ENCODE data around the gene ATP1A3. TPM values are rescaled to one million over a fixed set of nuclear protein-coding genes. Genes with fewer than 3 reads are reported as not detected.

Gene ATP1A3
- total RNA-seq, 1 experiment from 2014 or later = 8.5 TPM

- CTCF ChIA-PET = interaction anchor here (0.9 kb wide), 1 partner anchor 12 kb away, joined by 3 read pairs; no protein-coding TSS in a partner anchor
- DNase-seq (ENCODE audit: low spot score) = peak; percentile 30
- Histone ChIP-seq H3K36me3 (ENCODE audit: insufficient read depth, low read length, poor library complexity, severe bottlenecking) (no peaks in the 10 kb centered on the region), H3K4me3 (ENCODE audit: low read depth, low read length, poor library complexity, severe bottlenecking) (no peak overlapping the region), H3K9me3 (ENCODE audit: low read depth, low read length, poor library complexity, severe bottlenecking) (no peaks in the 10 kb centered on the region), H3K27me3 (replicated peaks; ENCODE audit: insufficient read depth, low read depth, low read length, poor library complexity) (no peaks in the 10 kb centered on the region), H3K27ac (ENCODE audit: low read depth, low read length, poor library complexity, severe bottlenecking) (no peak overlapping the region), H3K4me1 (ENCODE audit: insufficient read depth, low read length, poor library complexity, severe bottlenecking) (no peaks in the 10 kb centered on the region)
- POLR2A ChIA-PET (ENCODE audit: low non-redundant PET) = interaction anchor here (0.6 kb wide), 1 partner anchor 160 kb away, joined by 3 read pairs; no protein-coding TSS in a partner anchor
- intact Hi-C loops (cut with micrococcal nuclease; ENCODE audit: unreplicated experiment) = no loop called here
- no TSS peak for BruUV-seq (replicated peaks)
- TF ChIP-seq CTCF (conservative IDR thresholded peaks at IDR 0.05; ENCODE audit: low read depth, low read length) = peak; percentile 62
- TF ChIP-seq EZH2 (IDR thresholded peaks at IDR 0.05; ENCODE audit: borderline replicate concordance, low read depth, low read length, poor library complexity, severe bottlenecking) = no peak
Observed at GRCh38 chr19:42023121-42023942, 29.3 kb upstream of the ATP1A3 start.

GRCh38 chr19:42022616-42023015 lies 28.6 kb upstream of the ATP1A3 start:
- DNase-seq (ENCODE audit: low spot score) = no peak
- Histone ChIP-seq H3K27ac (ENCODE audit: low read depth, low read length, poor library complexity, severe bottlenecking) (no peak overlapping the region), H3K36me3 (ENCODE audit: insufficient read depth, low read length, poor library complexity, severe bottlenecking) (no peaks in the 10 kb centered on the region), H3K4me1 (ENCODE audit: insufficient read depth, low read length, poor library complexity, severe bottlenecking) (no peaks in the 10 kb centered on the region), H3K4me3 (ENCODE audit: low read depth, low read length, poor library complexity, severe bottlenecking) (no peak overlapping the region), H3K9me3 (ENCODE audit: low read depth, low read length, poor library complexity, severe bottlenecking) (no peaks in the 10 kb centered on the region), H3K27me3 (replicated peaks; ENCODE audit: insufficient read depth, low read depth, low read length, poor library complexity) (no peaks in the 10 kb centered on the region)
- BruUV-seq (replicated peaks) = no TSS peak
- TF ChIP-seq CTCF (conservative IDR thresholded peaks at IDR 0.05; ENCODE audit: low read depth, low read length) (no peak), EZH2 (IDR thresholded peaks at IDR 0.05; ENCODE audit: borderline replicate concordance, low read depth, low read length, poor library complexity, severe bottlenecking) (no peak)
- intact Hi-C loops (cut with micrococcal nuclease; ENCODE audit: unreplicated experiment) = no loop called here
- CTCF ChIA-PET = no interaction called here
- POLR2A ChIA-PET (ENCODE audit: low non-redundant PET) = no interaction called here

GRCh38 chr19:42021185-42021584 lies 27.2 kb upstream of the ATP1A3 start:
- no peak for DNase-seq (ENCODE audit: low spot score)
- no peaks in the 10 kb centered on the region for H3K27me3 ChIP-seq (replicated peaks; ENCODE audit: insufficient read depth, low read depth, low read length, poor library complexity)
- ChIA-PET POLR2A (ENCODE audit: low non-redundant PET) (no interaction called here), CTCF (interaction anchor here (1.4 kb wide), 1 partner anchor 14 kb away, joined by 7 read pairs; no protein-coding TSS in a partner anchor)
- BruUV-seq (replicated peaks) = no TSS peak
- H3K27ac ChIP-seq (ENCODE audit: low read depth, low read length, poor library complexity, severe bottlenecking) = no peak overlapping the region
- no peaks in the 10 kb centered on the region for H3K4me1 ChIP-seq (ENCODE audit: insufficient read depth, low read length, poor library complexity, severe bottlenecking)
- no peaks in the 10 kb centered on the region for H3K9me3 ChIP-seq (ENCODE audit: low read depth, low read length, poor library complexity, severe bottlenecking)
- no peaks in the 10 kb centered on the region for H3K36me3 ChIP-seq (ENCODE audit: insufficient read depth, low read length, poor library complexity, severe bottlenecking)
- intact Hi-C loops (cut with micrococcal nuclease; ENCODE audit: unreplicated experiment) = no loop called here
- no peak for TF ChIP-seq CTCF (conservative IDR thresholded peaks at IDR 0.05; ENCODE audit: low read depth, low read length)
- no peak for TF ChIP-seq EZH2 (IDR thresholded peaks at IDR 0.05; ENCODE audit: borderline replicate concordance, low read depth, low read length, poor library complexity, severe bottlenecking)
- no peak overlapping the region for H3K4me3 ChIP-seq (ENCODE audit: low read depth, low read length, poor library complexity, severe bottlenecking)
